ENCODE measurements around the gene RC3H2.

Gene RC3H2

DNA sequence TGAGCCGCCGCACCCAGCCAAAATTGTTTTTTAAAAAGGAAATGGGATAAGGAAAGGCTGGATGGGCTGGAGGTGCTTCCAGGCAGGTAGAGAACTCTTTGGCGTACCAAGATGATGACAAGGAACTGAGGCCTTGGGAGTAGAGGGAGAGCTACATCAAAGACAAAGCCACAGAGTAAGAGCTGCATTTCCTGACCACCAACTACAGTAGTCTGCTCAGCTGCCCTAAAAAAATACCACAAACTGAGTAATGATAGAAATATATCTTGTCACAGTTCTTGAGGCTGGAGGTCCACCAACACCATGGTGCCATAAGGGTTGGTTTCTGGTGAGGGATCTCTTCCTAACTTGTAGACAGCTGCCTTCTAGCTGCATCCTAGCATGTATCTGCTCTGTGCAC lies 97.0 kb downstream of the RC3H2 start:
- no peak for DNase-seq (ENCODE audit: low read depth in 2 of 2)

DNA sequence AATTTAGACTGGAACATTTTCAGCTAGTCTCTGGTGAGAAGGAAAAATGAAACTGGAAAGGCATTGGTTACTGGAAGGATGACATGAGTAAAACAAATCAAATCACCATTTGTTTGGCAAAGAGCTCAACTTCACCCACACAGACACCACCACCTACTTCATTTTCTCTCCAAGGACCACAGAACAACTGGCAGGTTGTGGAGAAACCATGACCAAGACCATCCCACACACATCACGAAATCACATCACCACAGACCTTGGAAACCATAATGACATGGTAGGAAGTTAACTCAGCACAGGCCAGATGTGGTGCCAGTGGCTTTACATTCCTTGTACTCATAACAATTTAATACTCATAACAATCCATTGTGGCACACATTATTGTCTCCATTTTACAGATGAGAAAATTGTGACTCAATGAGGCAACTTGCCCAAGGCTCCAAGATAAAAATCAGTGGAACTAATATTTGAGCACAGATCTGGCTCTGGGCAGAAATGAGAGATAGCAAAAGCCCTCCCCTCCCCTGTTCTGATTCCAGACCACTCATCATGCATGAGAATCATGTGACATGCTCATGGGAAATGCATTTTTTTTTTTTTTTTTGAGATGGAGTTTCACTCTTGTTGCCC lies 97.8 kb downstream of the RC3H2 start:
- no peak for DNase-seq (ENCODE audit: low read depth in 2 of 2)

DNA sequence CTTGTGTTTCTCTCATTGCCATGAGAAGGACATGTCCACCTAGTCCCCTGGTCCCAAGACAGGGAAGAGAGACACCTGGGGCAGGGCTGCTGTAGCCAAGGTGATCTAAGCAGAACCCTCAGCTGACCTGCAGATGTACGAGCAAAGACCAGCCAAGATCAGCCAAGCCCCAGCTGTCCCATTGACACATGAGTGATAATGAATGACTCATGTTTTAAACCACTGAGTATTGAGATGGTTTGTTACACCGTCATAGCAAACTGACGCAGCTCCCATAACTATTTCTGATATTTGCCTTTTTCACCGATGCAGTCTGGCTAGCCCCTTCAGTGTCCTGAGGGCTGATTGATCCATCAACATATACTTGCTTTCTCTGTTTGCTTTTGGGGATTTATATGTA lies 98.5 kb downstream of the RC3H2 start:
- no peak for DNase-seq (ENCODE audit: low read depth in 2 of 2)

- no peak for DNase-seq (ENCODE audit: low read depth in 2 of 2)
These were observed 104.8 kb downstream of the RC3H2 start, which contains the start of gene OR1K1 for GRCh38 chr9:122800066-122801060. TSS of gene OR1K1 (plus strand) at chr9:122800123. CDS start at chr9:122800123, 0 bp downstream.

GRCh38 chr9:122797316-122798063 lies 107.7 kb downstream of the RC3H2 start:
- DNase-seq (ENCODE audit: low read depth in 2 of 2) = no peak

Measured in stimulated activated CD8-positive, alpha-beta memory T cell treated with anti-CD3 and anti-CD28 coated beads, Interleukin-7, amount 100 ng/mL, for 4 hours (primary cell).